ENCODE measurements around the gene BRINP2. TPM values are rescaled to one million over a fixed set of nuclear protein-coding genes. Genes with fewer than 3 reads are reported as not detected.

BRINP2 gene
- total and polyA plus RNA-seq, 2 of the 4 experiments (the other 2 are of a cell fraction) = not detected

DNA sequence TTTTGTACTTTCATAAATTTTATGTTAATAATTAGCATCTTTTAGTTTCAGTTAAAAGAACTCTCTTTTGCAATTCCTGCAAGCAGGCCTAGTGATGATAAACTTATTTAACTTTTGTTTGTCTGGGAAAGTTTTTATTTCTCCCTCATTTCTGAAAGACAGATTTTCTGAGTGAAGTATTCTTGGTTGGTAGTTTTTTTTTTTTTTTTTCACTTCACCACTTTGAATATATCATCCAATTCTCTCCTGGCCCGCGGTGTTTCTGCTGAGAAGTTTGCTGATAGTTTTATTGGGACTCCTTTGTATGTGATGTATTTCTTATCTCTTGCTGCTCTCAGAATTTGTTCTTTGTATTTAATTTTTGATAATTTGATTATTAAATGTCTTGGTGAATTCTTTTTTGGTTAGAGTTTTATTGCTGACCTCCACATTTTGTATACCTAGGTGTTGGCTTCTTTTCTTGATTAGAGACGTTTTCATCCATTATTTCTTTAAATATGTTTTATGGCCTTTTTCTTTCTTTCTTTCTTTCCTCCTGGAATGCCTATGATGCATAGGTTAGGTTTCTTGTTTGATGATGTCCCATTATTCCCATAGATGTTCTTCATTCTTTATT lies 45.9 kb downstream of the BRINP2 start:
- H3K27me3 ChIP-seq (ENCODE audit: control insufficient read depth, insufficient read depth, low read length) = no peaks in the 10 kb centered on the region
- no peak overlapping the region for H3K4me2 ChIP-seq (ENCODE audit: low read depth, low read length)
- H2BK20ac ChIP-seq (ENCODE audit: low read depth, low read length) = no peak overlapping the region
- no peaks in the 10 kb centered on the region for H3K36me3 ChIP-seq (ENCODE audit: control insufficient read depth, insufficient read depth, low read length)
- TF ChIP-seq, protein P1, sequence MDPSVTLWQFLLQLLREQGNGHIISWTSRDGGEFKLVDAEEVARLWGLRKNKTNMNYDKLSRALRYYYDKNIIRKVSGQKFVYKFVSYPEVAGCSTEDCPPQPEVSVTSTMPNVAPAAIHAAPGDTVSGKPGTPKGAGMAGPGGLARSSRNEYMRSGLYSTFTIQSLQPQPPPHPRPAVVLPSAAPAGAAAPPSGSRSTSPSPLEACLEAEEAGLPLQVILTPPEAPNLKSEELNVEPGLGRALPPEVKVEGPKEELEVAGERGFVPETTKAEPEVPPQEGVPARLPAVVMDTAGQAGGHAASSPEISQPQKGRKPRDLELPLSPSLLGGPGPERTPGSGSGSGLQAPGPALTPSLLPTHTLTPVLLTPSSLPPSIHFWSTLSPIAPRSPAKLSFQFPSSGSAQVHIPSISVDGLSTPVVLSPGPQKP (IDR thresholded peaks at IDR 0.05; ENCODE audit: borderline replicate concordance, low read depth, low read length) = no peak
- TF ChIP-seq RFX5 (IDR thresholded peaks at IDR 0.05; ENCODE audit: low read depth, low read length) (no peak), FOS (IDR thresholded peaks at IDR 0.05; ENCODE audit: low read depth, low read length) (no peak), POLR2A (IDR thresholded peaks at IDR 0.05; ENCODE audit: low read depth, low read length) (no peak), MAFK (IDR thresholded peaks at IDR 0.05; ENCODE audit: low read depth, low read length) (peak; percentile 30; the same call in 1 of the 2 replicates), CHD1 (IDR thresholded peaks at IDR 0.05; ENCODE audit: low read depth, low read length) (no peak)
- TF ChIP-seq, protein P2, sequence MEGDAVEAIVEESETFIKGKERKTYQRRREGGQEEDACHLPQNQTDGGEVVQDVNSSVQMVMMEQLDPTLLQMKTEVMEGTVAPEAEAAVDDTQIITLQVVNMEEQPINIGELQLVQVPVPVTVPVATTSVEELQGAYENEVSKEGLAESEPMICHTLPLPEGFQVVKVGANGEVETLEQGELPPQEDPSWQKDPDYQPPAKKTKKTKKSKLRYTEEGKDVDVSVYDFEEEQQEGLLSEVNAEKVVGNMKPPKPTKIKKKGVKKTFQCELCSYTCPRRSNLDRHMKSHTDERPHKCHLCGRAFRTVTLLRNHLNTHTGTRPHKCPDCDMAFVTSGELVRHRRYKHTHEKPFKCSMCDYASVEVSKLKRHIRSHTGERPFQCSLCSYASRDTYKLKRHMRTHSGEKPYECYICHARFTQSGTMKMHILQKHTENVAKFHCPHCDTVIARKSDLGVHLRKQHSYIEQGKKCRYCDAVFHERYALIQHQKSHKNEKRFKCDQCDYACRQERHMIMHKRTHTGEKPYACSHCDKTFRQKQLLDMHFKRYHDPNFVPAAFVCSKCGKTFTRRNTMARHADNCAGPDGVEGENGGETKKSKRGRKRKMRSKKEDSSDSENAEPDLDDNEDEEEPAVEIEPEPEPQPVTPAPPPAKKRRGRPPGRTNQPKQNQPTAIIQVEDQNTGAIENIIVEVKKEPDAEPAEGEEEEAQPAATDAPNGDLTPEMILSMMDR (conservative IDR thresholded peaks at IDR 0.05; ENCODE audit: low read depth, low read length) = no peak
- TF ChIP-seq, protein P3, sequence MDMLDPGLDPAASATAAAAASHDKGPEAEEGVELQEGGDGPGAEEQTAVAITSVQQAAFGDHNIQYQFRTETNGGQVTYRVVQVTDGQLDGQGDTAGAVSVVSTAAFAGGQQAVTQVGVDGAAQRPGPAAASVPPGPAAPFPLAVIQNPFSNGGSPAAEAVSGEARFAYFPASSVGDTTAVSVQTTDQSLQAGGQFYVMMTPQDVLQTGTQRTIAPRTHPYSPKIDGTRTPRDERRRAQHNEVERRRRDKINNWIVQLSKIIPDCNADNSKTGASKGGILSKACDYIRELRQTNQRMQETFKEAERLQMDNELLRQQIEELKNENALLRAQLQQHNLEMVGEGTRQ (IDR thresholded peaks at IDR 0.05; ENCODE audit: low read depth, low read length) = no peak
- no peak overlapping the region for H3K14ac ChIP-seq (replicated peaks; ENCODE audit: low read depth, low read length)
- H4K91ac ChIP-seq (ENCODE audit: insufficient read depth, low read depth, low read length) = no peak overlapping the region
- ChIA-PET POLR2A (ENCODE audit: unreplicated experiment) (no interaction called here), CTCF (no interaction called here)
- no peaks in the 10 kb centered on the region for H4K20me1 ChIP-seq (ENCODE audit: insufficient read depth, low read length)
- DNase-seq (no peak), ATAC-seq (ENCODE audit: low read depth) (no peak)
- H2BK5ac ChIP-seq (ENCODE audit: low read depth, low read length, poor library complexity, severe bottlenecking) = no peak overlapping the region
- H3K18ac ChIP-seq (ENCODE audit: low read depth, low read length) = no peak overlapping the region
- H2AK9ac ChIP-seq (replicated peaks; ENCODE audit: low read depth, low read length, poor library complexity) = no peak overlapping the region
- no CpG with 5 or more reads among the region's 3 CpGs for WGBS, 2 experiments (ENCODE audit: extremely low coverage in 2 of 2, insufficient read length in 1 of 2)
- no peak overlapping the region for H4K8ac ChIP-seq (ENCODE audit: low read depth in 2 of 2, low read length in 2 of 2)
- no peak overlapping the region for H3K4ac ChIP-seq (ENCODE audit: low read depth, low read length)
- dilution Hi-C loops (cut with HindIII; ENCODE audit: low sequenced_read_pairs, unreplicated experiment) (no loop called here), in situ Hi-C loops (cut with MboI; ENCODE audit: low sequenced_read_pairs) (no loop called here), intact Hi-C loops (cut with micrococcal nuclease) (no loop called here)
- H3K79me1 ChIP-seq (ENCODE audit: low read depth in 1 of 2, low read length in 2 of 2) = no peaks in the 10 kb centered on the region
- no peak overlapping the region for H3K23ac ChIP-seq (ENCODE audit: low read depth, low read length)
- H2BK120ac ChIP-seq (ENCODE audit: low read depth, low read length) = no peak overlapping the region
- H3K4me3 ChIP-seq (ENCODE audit: insufficient read depth, low read depth, low read length) = no peak overlapping the region
- no peaks in the 10 kb centered on the region; the same call in 1 of the 2 replicates for H3K4me1 ChIP-seq (ENCODE audit: control insufficient read depth, insufficient read depth, low read length)
- no peak overlapping the region for H3K27ac ChIP-seq (ENCODE audit: insufficient read depth, low read length)
- no peak overlapping the region for H3K9ac ChIP-seq (ENCODE audit: low read depth, low read length)
- no peak overlapping the region for H2BK15ac ChIP-seq (ENCODE audit: low read depth, low read length)
- no peaks in the 10 kb centered on the region for H3K9me1 ChIP-seq (ENCODE audit: insufficient read depth, low read length)
- no peak overlapping the region for H3K56ac ChIP-seq (ENCODE audit: extremely low read depth, insufficient read depth, low read length)
- H2AFZ ChIP-seq (replicated peaks; ENCODE audit: low read length, poor library complexity) = no peak overlapping the region
- H4K5ac ChIP-seq (ENCODE audit: low read depth, low read length) = no peak overlapping the region
- no peak overlapping the region for H2AK5ac ChIP-seq (ENCODE audit: low read depth, low read length)
- H3K9me3 ChIP-seq (ENCODE audit: control insufficient read depth, insufficient read depth, low read length) = peaks cover 5% of the 10 kb centered on the region
- BruUV-seq (replicated peaks) = no TSS peak

Data from IMR-90 (cell line).